GM21825 (cell line): ENCODE results near the gene COG3.

Experiments used
- ATAC-seq: cut with Tn5 transposase; IDR thresholded peaks from one replicate; pipeline ENCODE4 v1.9.1; 2021; ENCODE audit warnings: mild to moderate bottlenecking, moderate library complexity; ENCODE audit not compliant: unreplicated experiment

Gene COG3

DNA sequence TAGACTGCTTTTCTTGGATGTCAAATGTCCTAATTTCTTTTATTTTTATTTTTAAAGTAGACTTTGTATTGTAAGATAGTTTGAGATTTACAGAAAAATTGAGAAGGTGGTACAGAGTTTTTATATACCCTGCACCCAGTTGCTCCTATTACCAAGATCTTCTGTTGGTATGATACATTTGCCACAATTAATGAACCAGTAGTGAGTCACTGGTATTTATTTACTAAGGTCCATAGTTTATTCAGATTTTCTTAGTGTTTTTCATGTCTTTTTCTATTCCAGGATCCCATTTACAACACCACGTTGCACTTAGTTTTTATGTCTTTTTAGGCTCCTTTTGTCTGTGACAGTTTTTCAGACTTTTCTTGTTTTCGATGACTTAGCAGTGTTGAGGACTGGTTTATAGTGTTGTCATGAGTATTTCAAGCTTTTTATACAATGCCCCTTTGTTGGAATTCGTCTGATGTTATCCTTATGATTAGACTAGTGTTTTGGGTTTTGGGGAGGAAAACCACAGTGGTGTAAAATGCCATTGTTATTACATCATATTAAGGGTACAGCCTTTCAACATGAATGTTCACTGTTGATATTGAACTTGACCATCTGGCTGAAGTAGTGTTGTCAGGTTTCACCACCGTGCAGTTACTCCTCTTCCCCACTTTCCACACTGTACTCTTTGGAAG lies 35.9 kb downstream of the COG3 start:
- ATAC-seq, result no peak

DNA sequence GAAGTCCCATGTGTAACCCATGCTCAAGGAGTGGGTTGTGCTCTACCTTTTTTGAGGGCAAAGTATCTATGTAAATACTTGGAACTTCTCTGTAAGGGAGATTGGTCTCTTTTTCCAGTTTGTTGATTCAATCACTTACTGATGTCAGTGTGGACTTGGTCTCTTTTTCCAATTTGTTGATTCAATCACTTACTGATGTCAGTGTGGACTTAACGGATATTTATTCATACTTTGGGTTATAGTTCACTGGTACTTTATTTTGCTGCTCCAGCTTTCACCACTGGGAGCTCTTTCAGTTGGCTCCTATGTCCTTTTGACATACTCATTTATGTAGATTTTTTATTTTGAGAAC lies 36.4 kb downstream of the COG3 start:
- ATAC-seq, result no peak

- no peak for ATAC-seq
These were observed 38.9 kb downstream of the COG3 start for GRCh38 chr13:45503658-45504057.

GRCh38 chr13:45506811-45507210 lies 42.1 kb downstream of the COG3 start:
- no peak for ATAC-seq

- ATAC-seq, result no peak
These were observed 44.0 kb downstream of the COG3 start for GRCh38 chr13:45508776-45509175.

GRCh38 chr13:45510672-45511071 lies 45.9 kb downstream of the COG3 start:
- no peak for ATAC-seq

- ATAC-seq, result no peak
These were observed 46.8 kb downstream of the COG3 start for GRCh38 chr13:45511310-45512097.

DNA sequence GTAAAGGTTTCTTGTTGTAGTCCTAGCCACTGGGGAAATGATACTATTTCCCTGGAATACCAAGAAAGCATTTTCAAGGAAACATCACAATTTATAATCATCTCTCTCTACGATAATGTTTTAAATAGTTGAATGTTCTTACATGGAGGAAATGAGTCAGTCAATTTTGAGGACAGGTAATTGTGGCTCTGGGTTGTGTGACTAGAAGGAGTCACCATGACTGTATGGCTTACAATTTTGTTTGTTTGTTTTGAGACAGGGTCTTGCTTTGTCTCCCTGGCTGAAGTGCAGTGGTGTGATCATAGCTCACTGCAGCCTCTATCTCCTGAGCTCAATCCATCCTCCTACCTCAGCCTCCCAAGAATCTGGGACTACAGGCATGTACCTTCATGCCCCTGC lies 47.4 kb downstream of the COG3 start:
- ATAC-seq, result no peak

DNA sequence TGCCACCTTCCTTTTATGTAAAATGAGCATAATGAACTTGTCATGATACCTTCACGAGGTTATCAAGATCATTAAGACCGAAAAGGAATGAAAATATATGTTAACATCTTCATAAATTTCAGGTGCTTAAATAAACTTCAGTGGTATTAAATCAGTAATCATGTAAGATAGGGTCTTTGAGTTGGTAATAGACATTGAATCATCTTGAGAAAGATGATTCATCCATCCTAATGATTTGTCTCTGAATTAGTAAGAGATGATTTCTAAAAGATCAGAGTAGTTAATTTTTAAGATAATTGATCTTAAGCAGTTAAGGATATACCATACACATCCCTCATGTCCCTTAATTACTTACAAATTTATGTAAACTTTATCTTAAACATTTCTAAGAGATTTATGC lies 52.0 kb downstream of the COG3 start:
- ATAC-seq, result no peak

DNA sequence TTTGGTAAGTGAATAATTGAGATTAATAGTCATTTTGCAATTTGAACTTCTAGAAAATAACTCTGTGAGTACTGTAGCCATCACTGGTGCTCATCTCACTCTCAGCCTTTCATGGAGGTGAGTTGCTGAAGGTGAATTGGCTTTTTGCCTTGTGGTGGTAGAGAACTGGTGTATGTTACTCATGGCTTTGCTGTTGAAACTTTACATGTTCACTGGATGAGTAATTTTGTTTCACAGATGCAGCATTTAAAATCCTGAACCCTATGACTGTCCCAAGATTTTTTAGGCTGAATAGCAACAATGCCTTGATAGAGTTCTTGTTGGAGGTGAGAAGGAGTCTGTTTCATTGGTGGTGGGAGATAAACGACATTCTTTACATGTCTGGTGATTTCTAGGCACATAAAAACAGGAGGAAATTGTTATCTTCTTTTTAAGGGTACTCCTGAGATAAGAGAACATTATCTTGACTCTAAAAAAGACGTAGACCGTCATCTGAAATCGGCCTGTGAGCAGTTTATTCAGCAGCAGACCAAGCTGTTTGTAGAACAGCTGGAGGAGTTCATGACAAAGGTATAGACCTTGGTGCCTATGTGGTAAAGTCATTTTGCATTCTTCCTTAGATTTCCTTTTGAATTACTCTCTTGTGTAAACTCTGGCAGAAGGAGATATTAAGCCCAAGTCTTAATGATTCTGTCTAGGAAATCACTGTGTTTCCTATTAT lies 53.9 kb downstream of the COG3 start:
- no peak for ATAC-seq

DNA sequence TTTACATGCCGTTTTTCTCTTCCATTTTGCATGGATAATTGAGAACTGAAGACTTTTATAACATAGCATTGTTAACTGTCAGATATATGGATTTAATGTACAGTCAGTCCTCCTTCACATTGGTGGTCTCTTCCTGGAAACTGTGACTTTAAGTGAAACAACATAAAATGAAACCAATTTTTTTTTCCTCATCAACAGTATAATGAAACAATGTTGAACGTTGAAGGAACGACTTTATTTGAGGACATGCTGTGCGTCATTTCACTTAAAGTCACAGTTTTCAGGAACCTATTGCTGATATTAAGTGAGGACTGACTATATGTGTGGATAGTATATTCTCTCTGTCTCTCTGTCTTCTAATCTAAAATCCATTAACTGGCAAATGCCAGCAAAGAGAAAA lies 54.8 kb downstream of the COG3 start:
- no peak for ATAC-seq

GRCh38 chr13:45521297-45521696 lies 56.6 kb downstream of the COG3 start:
- ATAC-seq, result no peak

DNA sequence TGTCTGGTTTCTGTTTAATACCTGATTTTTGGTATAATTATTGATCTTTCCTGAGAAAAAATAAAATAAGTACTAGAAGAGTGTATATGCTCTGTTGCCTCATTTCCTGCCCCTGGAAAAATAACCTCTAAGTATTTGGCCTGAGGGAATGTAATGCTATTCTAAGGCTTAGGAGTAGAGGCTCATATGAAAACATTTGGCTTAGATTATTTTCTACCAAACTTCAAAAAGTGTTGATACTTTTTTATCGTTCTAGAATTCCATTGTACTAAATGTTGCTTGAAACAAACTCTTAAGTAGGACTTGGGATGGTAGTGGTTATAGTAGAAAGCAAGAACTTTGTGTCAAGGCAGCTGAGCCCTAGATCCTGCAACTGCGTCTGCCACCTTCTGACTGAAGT lies 57.8 kb downstream of the COG3 start:
- no peak for ATAC-seq

GRCh38 chr13:45527699-45528462 lies 63.1 kb downstream of the COG3 start:
- no peak for ATAC-seq

GRCh38 chr13:45529758-45530157 lies 65.0 kb downstream of the COG3 start:
- ATAC-seq, result no peak

GRCh38 chr13:45534604-45535003 lies 69.9 kb downstream of the COG3 start:
- ATAC-seq, result no peak

DNA sequence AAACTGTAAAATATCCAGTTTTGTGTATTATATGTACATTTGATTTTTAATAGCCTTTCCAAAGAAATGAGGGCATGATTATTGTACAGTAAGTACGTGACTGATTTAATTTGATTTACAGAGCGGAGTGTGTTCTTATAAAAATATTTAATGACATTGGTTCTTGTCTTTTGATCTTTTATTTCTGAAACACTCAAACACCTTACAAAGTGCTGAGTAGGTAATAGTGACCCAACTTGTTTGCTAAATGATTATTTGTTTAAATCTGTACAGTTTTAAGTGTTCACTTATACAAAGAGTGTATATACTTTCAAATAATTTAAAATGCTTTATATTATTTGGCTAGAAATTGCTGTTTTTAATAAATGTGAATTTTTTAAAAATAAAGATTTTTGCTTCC lies 71.5 kb downstream of the COG3 start:
- no peak for ATAC-seq

- ATAC-seq, result no peak
These were observed 72.8 kb downstream of the COG3 start for GRCh38 chr13:45537516-45537915.

GRCh38 chr13:45538382-45538781 lies 73.6 kb downstream of the COG3 start:
- ATAC-seq, result peak; percentile 50

GRCh38 chr13:45540195-45540594 lies 75.5 kb downstream of the COG3 start:
- no peak for ATAC-seq

- no peak for ATAC-seq
These were observed 76.1 kb downstream of the COG3 start for GRCh38 chr13:45540864-45541263.
